Measurements from ENCODE around the gene ADAM12.

ADAM12 gene

DNA sequence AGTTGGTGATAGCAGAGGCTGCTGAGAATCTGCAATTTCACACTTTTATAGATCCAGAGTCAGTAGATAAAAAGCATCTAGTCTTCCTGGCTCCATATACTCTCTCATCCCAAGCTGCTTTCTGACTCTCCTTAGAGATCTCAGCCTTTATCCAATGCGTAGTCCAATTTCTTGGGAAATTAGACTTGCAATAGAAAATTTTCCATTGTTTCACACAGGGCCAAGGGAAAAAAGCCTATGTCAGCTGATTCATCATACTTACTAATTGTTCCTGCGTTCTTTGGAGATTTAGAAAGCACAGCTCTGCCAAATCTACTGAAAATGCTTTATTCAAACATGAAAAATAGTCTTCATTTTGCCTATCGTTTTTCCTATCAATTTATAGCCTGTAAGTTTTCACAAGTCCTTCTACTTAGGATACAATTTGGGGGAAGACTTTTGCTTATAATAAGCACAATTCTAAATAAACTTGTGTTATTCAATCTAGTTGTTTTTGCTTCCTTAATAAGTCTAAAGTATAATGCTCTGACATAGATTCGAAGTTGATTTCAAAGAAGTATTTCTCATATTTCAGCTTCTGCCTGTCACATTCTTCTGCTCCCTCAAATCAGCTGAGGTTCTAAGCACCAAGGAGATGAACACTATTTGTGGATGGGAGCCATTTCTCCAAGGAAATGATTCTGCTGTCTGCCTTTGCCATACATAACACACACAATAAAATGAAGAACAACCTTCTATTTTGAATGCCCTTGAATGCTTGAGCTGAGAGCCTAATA, 165.4 kb downstream of the ADAM12 start:
- TF ChIP-seq YY1 (IDR thresholded peaks at IDR 0.05; ENCODE audit: low read depth) (no peak), TEAD4 (IDR thresholded peaks at IDR 0.05) (no peak), EP300 (IDR thresholded peaks at IDR 0.05; ENCODE audit: borderline replicate concordance) (no peak), ZBTB7A (IDR thresholded peaks at IDR 0.05; ENCODE audit: low read depth) (no peak), TCF12 (IDR thresholded peaks at IDR 0.05; ENCODE audit: low read depth) (no peak), EGR1 (IDR thresholded peaks at IDR 0.05) (no peak), NFIC (IDR thresholded peaks at IDR 0.05) (no peak), CREB1 (IDR thresholded peaks at IDR 0.05; ENCODE audit: low read depth) (no peak), RAD21 (IDR thresholded peaks at IDR 0.05; ENCODE audit: low read depth) (no peak), TAF1 (IDR thresholded peaks at IDR 0.05; ENCODE audit: low read depth) (no peak), FOXM1 (IDR thresholded peaks at IDR 0.05; ENCODE audit: borderline replicate concordance, low read depth) (no peak), CEBPB (IDR thresholded peaks at IDR 0.05) (no peak)
- TF ChIP-seq, protein P1, sequence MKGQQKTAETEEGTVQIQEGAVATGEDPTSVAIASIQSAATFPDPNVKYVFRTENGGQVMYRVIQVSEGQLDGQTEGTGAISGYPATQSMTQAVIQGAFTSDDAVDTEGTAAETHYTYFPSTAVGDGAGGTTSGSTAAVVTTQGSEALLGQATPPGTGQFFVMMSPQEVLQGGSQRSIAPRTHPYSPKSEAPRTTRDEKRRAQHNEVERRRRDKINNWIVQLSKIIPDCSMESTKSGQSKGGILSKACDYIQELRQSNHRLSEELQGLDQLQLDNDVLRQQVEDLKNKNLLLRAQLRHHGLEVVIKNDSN (IDR thresholded peaks at IDR 0.05), result no peak
- TF ChIP-seq, protein P2, sequence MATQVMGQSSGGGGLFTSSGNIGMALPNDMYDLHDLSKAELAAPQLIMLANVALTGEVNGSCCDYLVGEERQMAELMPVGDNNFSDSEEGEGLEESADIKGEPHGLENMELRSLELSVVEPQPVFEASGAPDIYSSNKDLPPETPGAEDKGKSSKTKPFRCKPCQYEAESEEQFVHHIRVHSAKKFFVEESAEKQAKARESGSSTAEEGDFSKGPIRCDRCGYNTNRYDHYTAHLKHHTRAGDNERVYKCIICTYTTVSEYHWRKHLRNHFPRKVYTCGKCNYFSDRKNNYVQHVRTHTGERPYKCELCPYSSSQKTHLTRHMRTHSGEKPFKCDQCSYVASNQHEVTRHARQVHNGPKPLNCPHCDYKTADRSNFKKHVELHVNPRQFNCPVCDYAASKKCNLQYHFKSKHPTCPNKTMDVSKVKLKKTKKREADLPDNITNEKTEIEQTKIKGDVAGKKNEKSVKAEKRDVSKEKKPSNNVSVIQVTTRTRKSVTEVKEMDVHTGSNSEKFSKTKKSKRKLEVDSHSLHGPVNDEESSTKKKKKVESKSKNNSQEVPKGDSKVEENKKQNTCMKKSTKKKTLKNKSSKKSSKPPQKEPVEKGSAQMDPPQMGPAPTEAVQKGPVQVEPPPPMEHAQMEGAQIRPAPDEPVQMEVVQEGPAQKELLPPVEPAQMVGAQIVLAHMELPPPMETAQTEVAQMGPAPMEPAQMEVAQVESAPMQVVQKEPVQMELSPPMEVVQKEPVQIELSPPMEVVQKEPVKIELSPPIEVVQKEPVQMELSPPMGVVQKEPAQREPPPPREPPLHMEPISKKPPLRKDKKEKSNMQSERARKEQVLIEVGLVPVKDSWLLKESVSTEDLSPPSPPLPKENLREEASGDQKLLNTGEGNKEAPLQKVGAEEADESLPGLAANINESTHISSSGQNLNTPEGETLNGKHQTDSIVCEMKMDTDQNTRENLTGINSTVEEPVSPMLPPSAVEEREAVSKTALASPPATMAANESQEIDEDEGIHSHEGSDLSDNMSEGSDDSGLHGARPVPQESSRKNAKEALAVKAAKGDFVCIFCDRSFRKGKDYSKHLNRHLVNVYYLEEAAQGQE (IDR thresholded peaks at IDR 0.05; ENCODE audit: low read depth), result no peak
- TF ChIP-seq, protein P3, sequence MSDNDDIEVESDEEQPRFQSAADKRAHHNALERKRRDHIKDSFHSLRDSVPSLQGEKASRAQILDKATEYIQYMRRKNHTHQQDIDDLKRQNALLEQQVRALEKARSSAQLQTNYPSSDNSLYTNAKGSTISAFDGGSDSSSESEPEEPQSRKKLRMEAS (IDR thresholded peaks at IDR 0.05), result no peak

DNA sequence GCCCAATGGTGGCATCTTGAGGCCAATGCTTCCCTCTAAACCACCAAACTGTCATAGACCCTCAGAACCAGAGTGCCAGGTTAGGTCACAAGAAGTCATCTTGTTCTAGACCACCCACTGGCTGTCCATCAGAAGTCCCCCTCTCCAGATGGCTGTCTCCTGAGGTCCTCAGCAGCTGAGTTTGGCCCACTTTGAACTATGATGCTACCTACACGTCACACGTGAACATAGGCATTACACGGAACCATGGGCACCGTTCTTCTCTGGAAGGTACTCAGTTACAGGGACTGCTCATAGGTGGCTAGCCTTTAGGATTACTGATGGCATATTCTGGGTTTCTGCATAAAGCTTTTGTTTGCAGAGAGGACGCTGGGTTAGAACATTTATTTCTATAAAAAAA, 166.4 kb downstream of the ADAM12 start:
- TF ChIP-seq TEAD4 (IDR thresholded peaks at IDR 0.05) (no peak), CREB1 (IDR thresholded peaks at IDR 0.05; ENCODE audit: low read depth) (no peak), FOXM1 (IDR thresholded peaks at IDR 0.05; ENCODE audit: borderline replicate concordance, low read depth) (no peak), CEBPB (IDR thresholded peaks at IDR 0.05) (no peak), YY1 (IDR thresholded peaks at IDR 0.05; ENCODE audit: low read depth) (no peak), EP300 (IDR thresholded peaks at IDR 0.05; ENCODE audit: borderline replicate concordance) (no peak), EGR1 (IDR thresholded peaks at IDR 0.05) (no peak), ZBTB7A (IDR thresholded peaks at IDR 0.05; ENCODE audit: low read depth) (no peak), NFIC (IDR thresholded peaks at IDR 0.05) (no peak), TCF12 (IDR thresholded peaks at IDR 0.05; ENCODE audit: low read depth) (no peak), TAF1 (IDR thresholded peaks at IDR 0.05; ENCODE audit: low read depth) (no peak), RAD21 (IDR thresholded peaks at IDR 0.05; ENCODE audit: low read depth) (no peak)
- TF ChIP-seq, protein P2 (IDR thresholded peaks at IDR 0.05; ENCODE audit: low read depth), result no peak
- TF ChIP-seq, protein P1 (IDR thresholded peaks at IDR 0.05), result no peak
- TF ChIP-seq, protein P3 (IDR thresholded peaks at IDR 0.05), result no peak

DNA sequence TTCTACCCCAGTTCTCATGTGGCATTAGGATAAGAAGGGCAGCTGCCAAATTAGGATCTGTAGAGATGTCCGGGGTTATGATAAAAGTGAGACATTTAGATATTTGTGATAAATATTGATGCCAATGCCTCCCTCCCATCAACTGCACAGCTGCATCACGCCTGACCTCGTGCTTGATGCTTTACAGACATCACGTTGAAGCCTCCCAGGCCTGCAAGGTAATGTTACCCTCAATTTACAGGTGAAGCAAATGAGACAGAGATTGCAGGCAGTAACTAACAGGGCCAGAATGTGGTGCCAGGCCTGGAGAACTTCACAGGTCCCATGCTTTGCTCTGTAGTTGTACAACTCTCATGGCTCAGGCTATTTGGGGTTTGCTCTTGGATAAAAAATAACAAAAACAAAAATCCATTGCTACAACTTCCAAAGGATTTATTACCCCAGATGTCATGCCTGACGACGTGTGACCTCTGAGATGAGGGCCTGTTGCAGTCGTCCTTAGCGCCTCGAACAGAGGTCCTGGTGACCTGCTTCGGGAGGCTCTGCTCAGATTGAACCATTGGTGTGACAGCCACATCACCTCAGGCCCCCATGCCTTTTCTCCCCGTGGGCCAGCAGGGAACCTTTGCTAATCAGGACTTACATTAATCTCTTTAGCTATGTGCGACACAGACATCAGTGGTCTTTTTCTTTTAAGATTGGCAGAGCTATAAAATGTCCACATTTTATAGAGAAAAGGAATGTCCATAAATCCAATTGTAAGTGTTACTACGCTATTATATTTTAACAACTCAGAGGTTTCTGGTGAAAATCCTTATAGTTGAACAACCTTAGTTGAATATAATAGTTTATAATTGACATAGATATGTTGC, 169.3 kb downstream of the ADAM12 start:
- TF ChIP-seq TCF12 (IDR thresholded peaks at IDR 0.05; ENCODE audit: low read depth) (no peak), FOXM1 (IDR thresholded peaks at IDR 0.05; ENCODE audit: borderline replicate concordance, low read depth) (no peak), RAD21 (IDR thresholded peaks at IDR 0.05; ENCODE audit: low read depth) (no peak), TAF1 (IDR thresholded peaks at IDR 0.05; ENCODE audit: low read depth) (no peak), ZBTB7A (IDR thresholded peaks at IDR 0.05; ENCODE audit: low read depth) (no peak), TEAD4 (IDR thresholded peaks at IDR 0.05) (no peak)
- TF ChIP-seq, protein P1 (IDR thresholded peaks at IDR 0.05), result no peak
- TF ChIP-seq, protein P3 (IDR thresholded peaks at IDR 0.05), result no peak

DNA sequence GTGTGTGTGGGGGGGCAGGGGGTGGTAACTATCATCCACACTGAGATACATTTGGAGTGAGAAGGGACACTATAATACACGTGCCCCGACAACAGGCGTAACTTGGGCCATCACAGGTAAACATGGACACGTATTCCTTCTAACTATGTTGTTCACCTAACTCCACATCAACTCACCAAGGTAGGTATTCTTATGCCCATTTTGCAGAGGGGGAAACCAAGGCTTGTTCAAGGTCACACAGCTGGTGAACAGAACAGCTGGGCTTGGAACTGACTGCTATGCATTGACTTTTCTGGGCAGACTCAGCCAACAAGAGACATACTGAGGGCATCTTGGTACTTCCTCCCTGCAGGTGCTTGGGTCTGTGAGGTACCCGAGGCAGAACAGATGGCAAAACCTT, 170.1 kb downstream of the ADAM12 start:
- TF ChIP-seq CREB1 (IDR thresholded peaks at IDR 0.05; ENCODE audit: low read depth) (no peak), EP300 (IDR thresholded peaks at IDR 0.05; ENCODE audit: borderline replicate concordance) (no peak)
- TF ChIP-seq, protein P1 (IDR thresholded peaks at IDR 0.05), result no peak
